ENCODE results near the gene PNPLA3. TPM values are rescaled to one million over a fixed set of nuclear protein-coding genes. Genes with fewer than 3 reads are reported as not detected.
A peak's percentile ranks its signal among the peaks of the same experiment; 100 is the strongest.

The PNPLA3 gene
- total RNA-seq, 1 donor from 2014 or later: 18.3 TPM

DNA sequence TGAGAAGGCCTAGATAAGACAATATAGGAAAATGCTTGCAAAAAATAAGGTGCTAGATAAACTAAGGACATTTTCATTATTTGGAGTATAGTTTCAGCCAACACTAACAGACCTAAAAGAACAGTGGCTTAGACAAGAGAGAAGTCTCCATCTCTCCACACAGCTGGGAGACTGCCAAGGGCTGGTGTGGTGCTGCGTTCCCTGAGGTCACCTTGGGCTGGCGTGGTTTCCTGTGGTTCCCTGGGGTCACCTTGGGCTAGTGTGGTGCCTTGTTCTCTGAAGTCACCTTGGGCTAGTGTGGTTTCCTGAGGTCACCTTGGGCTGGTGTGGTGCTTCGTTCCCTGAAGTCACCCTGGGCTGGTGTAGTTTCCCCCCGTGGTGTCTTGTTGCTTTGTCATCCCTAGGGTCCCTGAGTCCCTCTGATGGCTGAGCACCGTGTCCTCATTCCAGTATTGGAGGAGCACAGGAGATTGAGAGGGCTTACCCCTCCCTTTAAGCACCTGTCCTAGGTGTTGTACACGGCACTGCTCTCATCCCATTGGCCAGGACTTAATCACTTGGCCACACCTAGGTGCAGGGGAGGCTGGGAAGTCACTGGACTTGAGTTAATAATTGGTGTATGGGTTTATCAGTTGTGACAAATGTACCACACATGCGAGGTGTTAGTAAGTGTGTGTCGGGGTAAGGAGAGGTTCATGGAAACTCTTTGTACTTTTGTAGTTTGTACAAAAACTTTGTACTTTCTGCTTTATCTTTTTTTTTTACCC lies 46.6 kb downstream of the PNPLA3 start:
- H3K27ac Mint-ChIP-seq (ENCODE audit: unreplicated experiment): peak overlapping the region; percentile 49
- TF ChIP-seq, protein P1, sequence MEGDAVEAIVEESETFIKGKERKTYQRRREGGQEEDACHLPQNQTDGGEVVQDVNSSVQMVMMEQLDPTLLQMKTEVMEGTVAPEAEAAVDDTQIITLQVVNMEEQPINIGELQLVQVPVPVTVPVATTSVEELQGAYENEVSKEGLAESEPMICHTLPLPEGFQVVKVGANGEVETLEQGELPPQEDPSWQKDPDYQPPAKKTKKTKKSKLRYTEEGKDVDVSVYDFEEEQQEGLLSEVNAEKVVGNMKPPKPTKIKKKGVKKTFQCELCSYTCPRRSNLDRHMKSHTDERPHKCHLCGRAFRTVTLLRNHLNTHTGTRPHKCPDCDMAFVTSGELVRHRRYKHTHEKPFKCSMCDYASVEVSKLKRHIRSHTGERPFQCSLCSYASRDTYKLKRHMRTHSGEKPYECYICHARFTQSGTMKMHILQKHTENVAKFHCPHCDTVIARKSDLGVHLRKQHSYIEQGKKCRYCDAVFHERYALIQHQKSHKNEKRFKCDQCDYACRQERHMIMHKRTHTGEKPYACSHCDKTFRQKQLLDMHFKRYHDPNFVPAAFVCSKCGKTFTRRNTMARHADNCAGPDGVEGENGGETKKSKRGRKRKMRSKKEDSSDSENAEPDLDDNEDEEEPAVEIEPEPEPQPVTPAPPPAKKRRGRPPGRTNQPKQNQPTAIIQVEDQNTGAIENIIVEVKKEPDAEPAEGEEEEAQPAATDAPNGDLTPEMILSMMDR (IDR thresholded peaks at IDR 0.05; ENCODE audit: unreplicated experiment): no peak

DNA sequence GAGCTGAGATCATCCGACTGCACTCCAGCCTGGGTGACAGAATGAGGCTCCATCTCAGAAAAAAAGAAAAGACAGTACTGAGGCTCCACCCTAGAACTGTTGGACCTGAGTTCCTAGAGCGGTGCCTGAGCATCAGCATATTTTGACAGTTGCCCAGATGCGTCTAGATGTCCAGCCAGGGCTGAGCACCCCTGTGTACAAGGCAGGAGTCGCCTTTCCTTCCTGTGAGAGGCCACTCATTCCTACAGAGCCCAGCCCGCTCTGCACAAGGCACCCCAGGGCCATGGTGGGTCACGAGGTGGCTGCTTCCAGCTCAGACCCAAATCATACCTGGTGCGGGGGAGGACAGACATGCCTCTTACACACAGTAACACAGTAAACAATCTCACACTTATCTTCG lies 47.5 kb downstream of the PNPLA3 start:
- no peaks in the 10 kb centered on the region for H3K4me1 Mint-ChIP-seq (ENCODE audit: unreplicated experiment)
- no peaks in the 10 kb centered on the region for H3K27me3 Mint-ChIP-seq (ENCODE audit: unreplicated experiment)
- H3K36me3 Mint-ChIP-seq (ENCODE audit: low read depth, unreplicated experiment): peaks cover 41% of the 10 kb centered on the region
- TF ChIP-seq, protein P1 (IDR thresholded peaks at IDR 0.05; ENCODE audit: unreplicated experiment): no peak
- no peak for DNase-seq (ENCODE audit: low spot score)
- no peaks in the 10 kb centered on the region for H3K9me3 Mint-ChIP-seq (ENCODE audit: unreplicated experiment)
- H3K27ac Mint-ChIP-seq (ENCODE audit: unreplicated experiment): no peak overlapping the region
- no peak overlapping the region for H3K4me3 Mint-ChIP-seq (ENCODE audit: unreplicated experiment)

More for the DNA sequence above, 46.6 kb downstream of the PNPLA3 start:
- Mint-ChIP-seq H3K36me3 (ENCODE audit: low read depth, unreplicated experiment) (peaks cover 37% of the 10 kb centered on the region), H3K4me1 (ENCODE audit: unreplicated experiment) (no peaks in the 10 kb centered on the region), H3K9me3 (ENCODE audit: unreplicated experiment) (no peaks in the 10 kb centered on the region), H3K4me3 (ENCODE audit: unreplicated experiment) (no peak overlapping the region), H3K27me3 (ENCODE audit: unreplicated experiment) (no peaks in the 10 kb centered on the region)
- no peak for DNase-seq (ENCODE audit: low spot score)

DNA sequence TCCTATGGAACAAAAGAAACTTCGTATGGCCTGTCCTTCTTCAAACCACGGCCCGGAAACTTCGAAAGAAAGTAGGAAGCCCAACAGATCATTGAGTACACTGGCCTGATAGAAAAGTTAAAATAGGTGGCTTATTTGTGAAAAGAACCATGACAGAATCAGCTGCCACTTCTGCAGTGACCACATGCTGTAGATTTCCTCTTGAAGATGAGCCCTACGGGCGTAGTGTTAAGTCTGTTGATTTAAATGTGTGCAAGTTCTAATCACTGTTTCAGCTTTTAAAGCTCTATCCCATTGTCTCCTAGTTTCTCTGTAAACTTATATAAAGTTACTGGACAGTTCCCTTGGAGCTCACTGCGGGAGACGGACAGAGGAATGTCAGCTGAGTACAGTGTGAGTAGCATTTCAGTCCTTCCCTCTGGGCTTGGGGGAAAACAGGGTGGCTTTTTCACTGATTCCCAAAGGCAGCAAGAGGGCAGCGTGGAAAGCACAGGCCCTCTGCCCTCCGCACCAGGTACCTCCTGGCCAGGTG lies 49.4 kb downstream of the PNPLA3 start:
- H3K4me3 Mint-ChIP-seq (ENCODE audit: unreplicated experiment): peak overlapping the region; percentile 31
- no peak overlapping the region for H3K27ac Mint-ChIP-seq (ENCODE audit: unreplicated experiment)
- H3K9me3 Mint-ChIP-seq (ENCODE audit: unreplicated experiment): no peaks in the 10 kb centered on the region
- H3K27me3 Mint-ChIP-seq (ENCODE audit: unreplicated experiment): peaks cover 2% of the 10 kb centered on the region
- TF ChIP-seq, protein P1 (IDR thresholded peaks at IDR 0.05; ENCODE audit: unreplicated experiment): no peak
- H3K36me3 Mint-ChIP-seq (ENCODE audit: low read depth, unreplicated experiment): peaks cover 38% of the 10 kb centered on the region
- no peaks in the 10 kb centered on the region for H3K4me1 Mint-ChIP-seq (ENCODE audit: unreplicated experiment)
- DNase-seq (ENCODE audit: low spot score): no peak

DNA sequence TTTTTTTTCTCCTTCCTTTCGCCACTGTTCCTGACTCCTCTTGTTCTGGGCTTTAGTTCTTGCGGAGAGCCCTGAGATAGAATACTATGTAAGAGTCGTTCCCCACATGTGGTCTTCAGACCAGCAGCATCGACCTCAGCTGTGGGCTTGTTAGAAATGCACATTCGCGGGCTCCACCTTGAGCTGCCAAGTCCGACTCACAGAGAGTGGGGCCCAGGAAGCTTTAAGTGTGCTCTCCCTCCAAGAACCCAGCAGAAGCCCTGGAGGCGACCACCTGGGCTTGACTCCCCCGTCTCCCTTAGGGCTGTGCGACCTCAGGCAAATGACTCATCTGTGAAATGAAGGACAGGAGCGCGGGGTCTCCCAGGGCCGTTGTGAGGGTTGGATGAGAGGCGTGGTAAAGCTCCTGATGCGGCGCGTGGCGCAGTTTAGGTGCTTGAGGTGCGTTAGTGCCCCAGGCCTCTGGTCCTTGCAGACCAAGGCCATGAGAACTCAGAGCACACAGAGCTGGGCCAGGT lies 50.5 kb downstream of the PNPLA3 start:
- Mint-ChIP-seq H3K4me3 (ENCODE audit: unreplicated experiment) (peak overlapping the region; percentile 63), H3K27me3 (ENCODE audit: unreplicated experiment) (peaks cover 2% of the 10 kb centered on the region), H3K27ac (ENCODE audit: unreplicated experiment) (no peak overlapping the region), H3K36me3 (ENCODE audit: low read depth, unreplicated experiment) (peaks cover 34% of the 10 kb centered on the region), H3K4me1 (ENCODE audit: unreplicated experiment) (no peaks in the 10 kb centered on the region), H3K9me3 (ENCODE audit: unreplicated experiment) (no peaks in the 10 kb centered on the region)
- TF ChIP-seq, protein P1 (IDR thresholded peaks at IDR 0.05; ENCODE audit: unreplicated experiment): no peak
- no peak for DNase-seq (ENCODE audit: low spot score)

DNA sequence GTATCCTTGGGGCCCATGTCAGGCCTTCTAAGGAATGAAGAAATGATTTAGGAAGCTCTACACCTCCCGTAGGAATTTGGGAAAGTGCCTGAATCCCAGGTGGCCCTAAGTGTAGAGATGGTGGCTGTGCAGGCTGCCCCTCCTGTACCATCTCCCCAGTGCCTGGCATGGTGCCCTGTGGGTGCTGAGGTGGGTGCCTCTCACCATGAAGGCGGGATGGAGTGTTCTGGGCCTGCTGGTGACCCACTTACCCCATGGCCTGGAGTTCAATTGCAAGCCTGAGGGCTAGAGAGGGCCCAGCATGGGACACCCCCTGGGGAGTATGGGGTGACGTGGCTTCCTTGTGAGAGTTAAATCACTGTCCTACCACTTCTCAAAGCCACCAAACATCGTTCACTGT lies 51.4 kb downstream of the PNPLA3 start:
- peaks cover 42% of the 10 kb centered on the region for H3K36me3 Mint-ChIP-seq (ENCODE audit: low read depth, unreplicated experiment)
- TF ChIP-seq, protein P1 (IDR thresholded peaks at IDR 0.05; ENCODE audit: unreplicated experiment): no peak
- H3K9me3 Mint-ChIP-seq (ENCODE audit: unreplicated experiment): no peaks in the 10 kb centered on the region
- H3K27me3 Mint-ChIP-seq (ENCODE audit: unreplicated experiment): peaks cover 2% of the 10 kb centered on the region
- DNase-seq (ENCODE audit: low spot score): no peak
- H3K4me3 Mint-ChIP-seq (ENCODE audit: unreplicated experiment): no peak overlapping the region
- no peaks in the 10 kb centered on the region for H3K4me1 Mint-ChIP-seq (ENCODE audit: unreplicated experiment)
- no peak overlapping the region for H3K27ac Mint-ChIP-seq (ENCODE audit: unreplicated experiment)
